Measurements from ENCODE around the gene GNAI3. TPM values are rescaled to one million over a fixed set of nuclear protein-coding genes. Genes with fewer than 3 reads are reported as not detected.

Gene GNAI3
- polyA plus RNA-seq, 2 of the 4 experiments (the other 2 are of a cell fraction): 5.3 to 8.7 TPM

DNA sequence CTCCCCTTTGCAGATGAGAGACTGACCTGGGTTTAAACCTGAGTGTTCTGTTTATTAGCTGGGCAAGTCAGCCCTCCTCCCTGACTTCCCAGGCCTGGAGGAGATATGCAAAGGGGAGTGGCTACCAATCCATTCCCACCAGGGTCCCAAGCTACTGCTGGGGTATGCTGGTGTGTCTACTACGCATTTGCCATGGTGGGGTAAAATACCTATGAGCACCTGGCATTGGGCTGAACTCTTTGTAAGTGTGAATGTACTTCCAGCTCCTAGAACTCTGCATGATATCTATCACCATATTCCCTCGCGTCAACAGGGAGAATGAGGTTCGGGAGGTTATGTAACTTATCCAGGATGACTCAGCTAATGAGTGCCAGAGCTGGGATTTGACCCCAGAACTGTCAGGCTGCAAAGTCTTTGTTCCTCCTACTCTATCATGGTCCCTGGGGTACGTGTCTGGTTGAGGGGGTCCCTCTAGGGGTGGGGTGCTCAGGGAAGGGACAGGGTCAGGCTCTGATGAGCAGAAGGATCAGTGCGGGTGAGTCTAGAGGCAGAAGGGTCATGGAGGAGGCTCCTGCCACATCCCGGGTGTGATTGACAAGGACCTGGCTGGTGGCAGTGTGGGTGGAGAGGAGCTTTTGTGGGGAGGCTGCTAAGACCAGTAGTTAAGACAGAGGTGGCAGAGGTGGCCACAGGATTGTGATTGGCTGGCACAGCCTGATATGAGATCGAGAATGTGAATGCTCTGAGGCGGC, 88.0 kb downstream of the GNAI3 start:
- CTCF ChIA-PET: interaction anchor here (0.6 to 21.4 kb wide), 9 partner anchors 17 to 393 kb away, joined by 3 to 295 read pairs (median 18); partner anchors contain the start of genes AHCYL1 and GSTM4
- ATAC-seq (peak; percentile 35 to 59; a peak in 5 of 6 replicates), DNase-seq (ENCODE audit: low read depth in 1 of 2, low spot score in 1 of 2) (peak in 1 of 2 experiments; percentile 34), FAIRE-seq (no peak)
- H3K9me3 ChIP-seq: no peaks in the 10 kb centered on the region
- peak overlapping the region; percentile 53 to 78 for H3K27ac ChIP-seq
- TF ChIP-seq CEBPB (IDR thresholded peaks at IDR 0.05): peak in 1 of 2 experiments; percentile 24; a peak in 1 of 4 replicates
- TF ChIP-seq RAD21 (conservative IDR thresholded peaks at IDR 0.05 in 1 of 2, IDR thresholded peaks at IDR 0.05 in 1 of 2): no peak
- peak; percentile 66 for TF ChIP-seq MAFK (IDR thresholded peaks at IDR 0.05; ENCODE audit: partially characterized antibody)
- no peak for TF ChIP-seq ZC3H11A (IDR thresholded peaks at IDR 0.05)
- no peak for TF ChIP-seq SMC3 (IDR thresholded peaks at IDR 0.05)
- no peak for TF ChIP-seq FOSL2 (IDR thresholded peaks at IDR 0.05)
- TF ChIP-seq FOSL2 (CRISPR knock-in tag; IDR thresholded peaks at IDR 0.05): peak; percentile 36; the same call in 1 of the 2 replicates
- TF ChIP-seq FOSB (CRISPR knock-in tag; IDR thresholded peaks at IDR 0.05): no peak
- peaks cover 27% of the 10 kb centered on the region for H3K4me1 ChIP-seq
- H3K4me3 ChIP-seq: no peak overlapping the region
- H3K4me2 ChIP-seq: peak overlapping the region; percentile 58
- POLR2A ChIA-PET: interaction anchor here (0.6 to 1.9 kb wide), 3 partner anchors 16 to 146 kb away, joined by 3 to 9 read pairs (median 3); partner anchors contain the start of gene GNAI3
- WGBS (ENCODE audit: missing lambda C conversion rate): 48% methylated on average over 8 of the region's 9 CpGs

DNA sequence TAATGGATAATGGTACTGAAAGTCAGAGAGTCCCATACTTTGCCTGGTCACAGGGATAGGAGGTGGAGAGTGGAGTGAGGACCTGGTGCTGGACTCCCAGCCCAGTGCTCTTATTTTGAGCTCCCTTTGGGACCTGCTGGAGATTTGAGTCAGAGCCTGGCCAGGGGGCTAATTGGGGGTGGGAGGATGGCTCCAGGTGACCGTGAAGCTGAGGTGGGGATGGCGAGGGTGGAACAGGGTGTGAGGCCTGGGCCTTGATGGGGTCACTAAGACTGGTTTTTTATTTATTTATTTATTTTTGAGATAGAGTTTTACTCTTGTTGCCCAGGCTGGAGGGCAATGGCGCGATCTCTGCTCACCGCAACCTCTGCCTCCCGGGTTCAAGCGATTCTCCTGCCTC, 89.0 kb downstream of the GNAI3 start:
- TF ChIP-seq, protein P1, sequence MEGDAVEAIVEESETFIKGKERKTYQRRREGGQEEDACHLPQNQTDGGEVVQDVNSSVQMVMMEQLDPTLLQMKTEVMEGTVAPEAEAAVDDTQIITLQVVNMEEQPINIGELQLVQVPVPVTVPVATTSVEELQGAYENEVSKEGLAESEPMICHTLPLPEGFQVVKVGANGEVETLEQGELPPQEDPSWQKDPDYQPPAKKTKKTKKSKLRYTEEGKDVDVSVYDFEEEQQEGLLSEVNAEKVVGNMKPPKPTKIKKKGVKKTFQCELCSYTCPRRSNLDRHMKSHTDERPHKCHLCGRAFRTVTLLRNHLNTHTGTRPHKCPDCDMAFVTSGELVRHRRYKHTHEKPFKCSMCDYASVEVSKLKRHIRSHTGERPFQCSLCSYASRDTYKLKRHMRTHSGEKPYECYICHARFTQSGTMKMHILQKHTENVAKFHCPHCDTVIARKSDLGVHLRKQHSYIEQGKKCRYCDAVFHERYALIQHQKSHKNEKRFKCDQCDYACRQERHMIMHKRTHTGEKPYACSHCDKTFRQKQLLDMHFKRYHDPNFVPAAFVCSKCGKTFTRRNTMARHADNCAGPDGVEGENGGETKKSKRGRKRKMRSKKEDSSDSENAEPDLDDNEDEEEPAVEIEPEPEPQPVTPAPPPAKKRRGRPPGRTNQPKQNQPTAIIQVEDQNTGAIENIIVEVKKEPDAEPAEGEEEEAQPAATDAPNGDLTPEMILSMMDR (IDR thresholded peaks at IDR 0.05): no peak
- no peak for TF ChIP-seq RARB (CRISPR knock-in tag; IDR thresholded peaks at IDR 0.05)
- TF ChIP-seq EHF (CRISPR knock-in tag; IDR thresholded peaks at IDR 0.05): no peak
- no peak for TF ChIP-seq MYC (IDR thresholded peaks at IDR 0.05; ENCODE audit: borderline replicate concordance, low read length)
- no peak for TF ChIP-seq EHMT2 (IDR thresholded peaks at IDR 0.05; ENCODE audit: low read depth)
- no peak for TF ChIP-seq MAFK (IDR thresholded peaks at IDR 0.05; ENCODE audit: partially characterized antibody)
- no peak for TF ChIP-seq SMC3 (IDR thresholded peaks at IDR 0.05)
- no peak for TF ChIP-seq NPAS2 (CRISPR knock-in tag; IDR thresholded peaks at IDR 0.05; ENCODE audit: borderline replicate concordance)
- DNase-seq (ENCODE audit: low read depth in 1 of 2, low spot score in 1 of 2) (no peak), FAIRE-seq (no peak), ATAC-seq (no peak)
- WGBS (ENCODE audit: missing lambda C conversion rate): 97% methylated on average over 7 of the region's 7 CpGs
- ChIA-PET POLR2A (interaction anchor here (1.6 kb wide), 1 partner anchor 17 kb away, joined by 3 read pairs; no protein-coding TSS in a partner anchor), CTCF (interaction anchor here (1.6 to 21.4 kb wide), 7 partner anchors 16 to 374 kb away, joined by 4 to 295 read pairs (median 18); partner anchors contain the start of genes AHCYL1 and GSTM4)
- Histone ChIP-seq H3K4me2 (no peak overlapping the region), H3K9me3 (no peaks in the 10 kb centered on the region), H3K4me3 (no peak overlapping the region), H3K4me1 (peaks cover 27% of the 10 kb centered on the region), H3K27ac (peak overlapping the region in 1 of 2 experiments; percentile 78; a peak in 1 of 6 replicates)

DNA sequence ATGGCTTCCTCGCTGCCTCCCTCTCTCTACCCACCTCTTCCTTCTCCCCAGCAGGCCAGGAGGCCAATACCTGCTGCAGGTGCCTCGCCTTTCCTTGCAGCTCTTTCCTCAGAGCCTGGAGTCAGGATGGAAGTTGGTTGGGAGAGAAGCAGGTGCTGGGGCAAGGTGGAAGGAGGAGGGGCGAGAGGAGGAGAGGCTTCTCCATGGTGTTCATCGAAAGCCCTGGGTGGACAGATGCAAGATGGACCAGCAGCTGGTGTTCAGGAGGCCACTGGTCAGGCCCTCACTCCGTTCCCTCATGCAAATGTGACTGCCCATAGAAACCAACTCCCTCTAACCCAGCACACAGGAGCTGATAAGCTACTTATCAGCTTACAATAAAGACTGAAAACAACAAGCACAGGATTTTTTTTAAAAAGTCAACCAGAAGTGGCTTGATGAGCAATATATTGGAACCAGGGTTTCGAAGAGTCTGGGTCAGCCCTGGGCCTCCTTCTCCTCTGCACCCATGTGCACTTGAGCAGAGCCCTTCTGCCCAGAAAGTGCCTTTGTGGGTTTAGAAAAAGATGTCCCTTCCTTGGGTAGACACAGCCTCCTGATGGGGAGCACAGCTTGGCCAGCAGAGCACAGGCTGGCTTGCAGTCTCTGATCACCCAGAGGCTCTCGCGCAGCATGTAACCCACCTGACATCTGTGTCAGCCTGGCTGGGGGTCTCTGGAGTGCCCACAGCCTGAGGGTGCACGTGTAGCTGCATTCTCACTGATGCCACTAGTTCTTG, 90.8 kb downstream of the GNAI3 start:
- H3K4me3 ChIP-seq: no peak overlapping the region
- no peak overlapping the region for H3K4me2 ChIP-seq
- DNase-seq (ENCODE audit: low read depth in 1 of 2, low spot score in 1 of 2) (no peak), ATAC-seq (no peak), FAIRE-seq (no peak)
- ChIA-PET CTCF (interaction anchor here (0.8 to 21.4 kb wide), 26 partner anchors 10 to 467 kb away, joined by 3 to 295 read pairs (median 6); partner anchors contain the start of genes AHCYL1, EPS8L3 and GSTM4), POLR2A (interaction anchor here (0.9 to 2.2 kb wide), 3 partner anchors 91 to 100 kb away, joined by 4 to 20 read pairs (median 7); partner anchors contain the start of gene GNAI3)
- no peaks in the 10 kb centered on the region for H3K9me3 ChIP-seq
- H3K27ac ChIP-seq: no peak overlapping the region
- H3K4me1 ChIP-seq: peaks cover 34% of the 10 kb centered on the region
- 58% methylated on average over 6 of the region's 9 CpGs for WGBS (ENCODE audit: missing lambda C conversion rate)
- TF ChIP-seq SREBF2 (IDR thresholded peaks at IDR 0.05): no peak
- TF ChIP-seq, protein P2, sequence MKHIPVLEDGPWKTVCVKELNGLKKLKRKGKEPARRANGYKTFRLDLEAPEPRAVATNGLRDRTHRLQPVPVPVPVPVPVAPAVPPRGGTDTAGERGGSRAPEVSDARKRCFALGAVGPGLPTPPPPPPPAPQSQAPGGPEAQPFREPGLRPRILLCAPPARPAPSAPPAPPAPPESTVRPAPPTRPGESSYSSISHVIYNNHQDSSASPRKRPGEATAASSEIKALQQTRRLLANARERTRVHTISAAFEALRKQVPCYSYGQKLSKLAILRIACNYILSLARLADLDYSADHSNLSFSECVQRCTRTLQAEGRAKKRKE (CRISPR knock-in tag; IDR thresholded peaks at IDR 0.05; ENCODE audit: low read depth): no peak
- TF ChIP-seq, protein P3, sequence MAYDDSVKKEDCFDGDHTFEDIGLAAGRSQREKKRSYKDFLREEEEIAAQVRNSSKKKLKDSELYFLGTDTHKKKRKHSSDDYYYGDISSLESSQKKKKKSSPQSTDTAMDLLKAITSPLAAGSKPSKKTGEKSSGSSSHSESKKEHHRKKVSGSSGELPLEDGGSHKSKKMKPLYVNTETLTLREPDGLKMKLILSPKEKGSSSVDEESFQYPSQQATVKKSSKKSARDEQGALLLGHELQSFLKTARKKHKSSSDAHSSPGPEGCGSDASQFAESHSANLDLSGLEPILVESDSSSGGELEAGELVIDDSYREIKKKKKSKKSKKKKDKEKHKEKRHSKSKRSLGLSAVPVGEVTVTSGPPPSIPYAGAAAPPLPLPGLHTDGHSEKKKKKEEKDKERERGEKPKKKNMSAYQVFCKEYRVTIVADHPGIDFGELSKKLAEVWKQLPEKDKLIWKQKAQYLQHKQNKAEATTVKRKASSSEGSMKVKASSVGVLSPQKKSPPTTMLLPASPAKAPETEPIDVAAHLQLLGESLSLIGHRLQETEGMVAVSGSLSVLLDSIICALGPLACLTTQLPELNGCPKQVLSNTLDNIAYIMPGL (CRISPR knock-in tag; IDR thresholded peaks at IDR 0.05; ENCODE audit: borderline replicate concordance): no peak
- TF ChIP-seq, protein P4, sequence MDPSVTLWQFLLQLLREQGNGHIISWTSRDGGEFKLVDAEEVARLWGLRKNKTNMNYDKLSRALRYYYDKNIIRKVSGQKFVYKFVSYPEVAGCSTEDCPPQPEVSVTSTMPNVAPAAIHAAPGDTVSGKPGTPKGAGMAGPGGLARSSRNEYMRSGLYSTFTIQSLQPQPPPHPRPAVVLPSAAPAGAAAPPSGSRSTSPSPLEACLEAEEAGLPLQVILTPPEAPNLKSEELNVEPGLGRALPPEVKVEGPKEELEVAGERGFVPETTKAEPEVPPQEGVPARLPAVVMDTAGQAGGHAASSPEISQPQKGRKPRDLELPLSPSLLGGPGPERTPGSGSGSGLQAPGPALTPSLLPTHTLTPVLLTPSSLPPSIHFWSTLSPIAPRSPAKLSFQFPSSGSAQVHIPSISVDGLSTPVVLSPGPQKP (IDR thresholded peaks at IDR 0.05; ENCODE audit: low read depth, low read length): no peak
- TF ChIP-seq HOXA7 (CRISPR knock-in tag; IDR thresholded peaks at IDR 0.05): no peak
- no peak for TF ChIP-seq FOSB (CRISPR knock-in tag; IDR thresholded peaks at IDR 0.05)
- TF ChIP-seq HDAC2 (IDR thresholded peaks at IDR 0.05): no peak
- TF ChIP-seq RFX5 (IDR thresholded peaks at IDR 0.05): no peak
- TF ChIP-seq, protein P5, sequence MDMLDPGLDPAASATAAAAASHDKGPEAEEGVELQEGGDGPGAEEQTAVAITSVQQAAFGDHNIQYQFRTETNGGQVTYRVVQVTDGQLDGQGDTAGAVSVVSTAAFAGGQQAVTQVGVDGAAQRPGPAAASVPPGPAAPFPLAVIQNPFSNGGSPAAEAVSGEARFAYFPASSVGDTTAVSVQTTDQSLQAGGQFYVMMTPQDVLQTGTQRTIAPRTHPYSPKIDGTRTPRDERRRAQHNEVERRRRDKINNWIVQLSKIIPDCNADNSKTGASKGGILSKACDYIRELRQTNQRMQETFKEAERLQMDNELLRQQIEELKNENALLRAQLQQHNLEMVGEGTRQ (IDR thresholded peaks at IDR 0.05): no peak

Data from A549 (cell line).